DOHH2 (cell line): ENCODE results near the gene SDE2.

Experiments used
- EZH2phosphoT487 ChIP-seq: fragments of 200-600 bp; sonication (generic); IDR thresholded peaks from 2 replicates; pipeline ENCODE4 v1.6.1; 2017; ENCODE audit warnings: borderline replicate concordance, mild to moderate bottlenecking, antibody characterized with exemption, low read length, moderate library complexity, mixed read lengths
- TF ChIP-seq, protein P1 (sequence below): fragments of 200-600 bp; sonication (generic); IDR thresholded peaks from one replicate; pipeline ENCODE4 v1.5.1; 2014; ENCODE audit warnings: antibody characterized with exemption, mild to moderate bottlenecking, low read depth, low read length; ENCODE audit not compliant: poor library complexity, severe bottlenecking

DNA sequence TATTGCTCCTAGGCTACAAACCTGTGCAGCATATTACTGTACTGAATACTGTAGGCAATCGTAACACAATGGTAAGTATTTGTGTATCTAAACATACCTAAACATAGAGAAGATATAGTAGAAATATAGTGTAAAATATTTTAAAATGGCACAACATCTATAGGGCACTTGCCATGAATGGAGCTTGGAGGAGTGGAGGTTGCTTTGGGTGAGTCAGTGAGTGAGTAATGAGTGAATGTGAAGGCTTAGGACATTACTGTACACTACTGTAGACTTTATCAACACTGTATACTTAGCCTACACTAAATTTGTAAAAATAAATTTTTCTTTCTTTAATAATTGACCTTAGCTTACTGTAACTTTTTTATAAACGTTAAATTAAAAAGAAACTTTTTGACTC, 66.1 kb downstream of the SDE2 start:
- TF ChIP-seq, protein P1, sequence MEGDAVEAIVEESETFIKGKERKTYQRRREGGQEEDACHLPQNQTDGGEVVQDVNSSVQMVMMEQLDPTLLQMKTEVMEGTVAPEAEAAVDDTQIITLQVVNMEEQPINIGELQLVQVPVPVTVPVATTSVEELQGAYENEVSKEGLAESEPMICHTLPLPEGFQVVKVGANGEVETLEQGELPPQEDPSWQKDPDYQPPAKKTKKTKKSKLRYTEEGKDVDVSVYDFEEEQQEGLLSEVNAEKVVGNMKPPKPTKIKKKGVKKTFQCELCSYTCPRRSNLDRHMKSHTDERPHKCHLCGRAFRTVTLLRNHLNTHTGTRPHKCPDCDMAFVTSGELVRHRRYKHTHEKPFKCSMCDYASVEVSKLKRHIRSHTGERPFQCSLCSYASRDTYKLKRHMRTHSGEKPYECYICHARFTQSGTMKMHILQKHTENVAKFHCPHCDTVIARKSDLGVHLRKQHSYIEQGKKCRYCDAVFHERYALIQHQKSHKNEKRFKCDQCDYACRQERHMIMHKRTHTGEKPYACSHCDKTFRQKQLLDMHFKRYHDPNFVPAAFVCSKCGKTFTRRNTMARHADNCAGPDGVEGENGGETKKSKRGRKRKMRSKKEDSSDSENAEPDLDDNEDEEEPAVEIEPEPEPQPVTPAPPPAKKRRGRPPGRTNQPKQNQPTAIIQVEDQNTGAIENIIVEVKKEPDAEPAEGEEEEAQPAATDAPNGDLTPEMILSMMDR, result no peak
- TF ChIP-seq EZH2phosphoT487, result no peak
